Amygdala (tissue), 56 donors: ENCODE data around the gene KIRREL3.
A peak's percentile ranks its signal among the peaks of the same experiment; 100 is the strongest.

Experiments
- DNase-seq, 56 donors: peaks; one replicate each; lab custom pipeline; 2025; lab: John Stamatoyannopoulos, UW

Gene KIRREL3

GRCh38 chr11:126839496-126839895 is 161.1 kb downstream of the KIRREL3 start:
- DNase-seq: peak in 16 of 56 donors; percentile 6 to 59 (median 18)

DNA sequence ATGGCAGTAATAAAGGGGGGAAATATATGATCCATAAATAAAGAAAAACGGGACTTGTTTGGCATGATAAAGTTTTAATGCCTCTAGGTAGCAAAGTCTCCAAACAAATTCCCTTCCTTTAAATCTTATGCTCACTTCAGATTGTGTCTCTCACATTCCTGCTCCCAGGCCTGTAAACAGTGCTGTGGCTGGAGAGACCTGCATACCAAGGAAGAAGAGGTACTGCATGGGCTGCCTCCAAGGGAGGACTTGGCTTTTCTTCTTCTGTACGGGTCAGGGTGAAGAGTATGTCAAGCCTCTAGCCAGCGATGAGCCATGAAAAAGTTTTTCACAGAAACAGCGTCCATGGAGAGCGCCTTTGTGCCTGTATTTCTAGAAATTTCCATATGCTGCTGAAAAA is 161.8 kb downstream of the KIRREL3 start:
- no peak for DNase-seq

GRCh38 chr11:126837581-126837980 is 163.0 kb downstream of the KIRREL3 start:
- no peak for DNase-seq

- peak in 20 of 56 donors; percentile 7 to 51 (median 24) for DNase-seq
These were observed 166.0 kb downstream of the KIRREL3 start for GRCh38 chr11:126834573-126834972.

DNA sequence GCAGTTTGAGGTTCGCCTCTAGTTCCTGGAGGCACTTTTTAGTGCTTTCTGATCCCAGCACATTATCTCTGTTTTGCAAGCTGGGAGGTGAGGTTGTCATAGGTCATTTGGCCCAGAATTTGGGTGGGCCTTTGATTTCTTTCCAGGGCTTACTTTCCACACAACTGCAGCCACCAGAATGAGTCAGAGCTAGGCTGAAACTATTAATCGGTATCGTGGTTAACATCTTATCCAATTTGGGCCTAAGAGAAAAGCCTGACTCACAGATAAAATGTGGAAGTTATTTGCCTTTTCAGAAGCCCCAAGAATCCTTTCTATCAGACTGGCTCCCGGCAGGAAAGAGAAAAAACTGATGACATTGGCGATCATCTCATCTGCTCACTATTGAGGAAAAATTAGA is 166.4 kb downstream of the KIRREL3 start:
- no peak for DNase-seq

- no peak for DNase-seq
These were observed 167.5 kb downstream of the KIRREL3 start for GRCh38 chr11:126833065-126833464.

GRCh38 chr11:126832387-126832786 is 168.2 kb downstream of the KIRREL3 start:
- no peak for DNase-seq

- no peak for DNase-seq
These were observed 170.3 kb downstream of the KIRREL3 start for GRCh38 chr11:126830216-126830806.

- DNase-seq: no peak
These were observed 170.9 kb downstream of the KIRREL3 start for GRCh38 chr11:126829716-126830115.

- no peak for DNase-seq
These were observed 176.4 kb downstream of the KIRREL3 start for GRCh38 chr11:126824035-126824607.

- DNase-seq: no peak
These were observed 177.3 kb downstream of the KIRREL3 start for GRCh38 chr11:126823274-126823673.

GRCh38 chr11:126821827-126822226 is 178.7 kb downstream of the KIRREL3 start:
- no peak for DNase-seq

DNA sequence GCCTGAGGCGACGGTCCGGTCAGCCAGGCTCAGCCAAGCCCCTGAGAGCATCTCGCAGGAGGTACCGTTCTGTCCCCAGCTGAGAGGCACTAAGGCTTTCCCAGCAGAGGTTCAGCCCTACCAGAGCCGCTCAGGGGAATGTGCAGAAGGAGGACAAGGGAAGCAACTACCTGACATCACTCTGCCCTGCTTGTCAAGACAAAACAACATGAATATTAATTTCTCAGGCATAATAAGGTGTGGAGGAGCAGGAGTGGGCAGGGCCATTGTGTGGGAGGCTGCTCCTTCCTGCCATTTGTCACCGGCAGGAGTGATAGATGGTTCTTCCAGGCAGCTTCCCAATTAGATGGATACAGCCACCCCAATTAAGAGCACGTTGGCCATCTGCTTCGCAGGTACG is 181.4 kb downstream of the KIRREL3 start:
- no peak for DNase-seq

DNA sequence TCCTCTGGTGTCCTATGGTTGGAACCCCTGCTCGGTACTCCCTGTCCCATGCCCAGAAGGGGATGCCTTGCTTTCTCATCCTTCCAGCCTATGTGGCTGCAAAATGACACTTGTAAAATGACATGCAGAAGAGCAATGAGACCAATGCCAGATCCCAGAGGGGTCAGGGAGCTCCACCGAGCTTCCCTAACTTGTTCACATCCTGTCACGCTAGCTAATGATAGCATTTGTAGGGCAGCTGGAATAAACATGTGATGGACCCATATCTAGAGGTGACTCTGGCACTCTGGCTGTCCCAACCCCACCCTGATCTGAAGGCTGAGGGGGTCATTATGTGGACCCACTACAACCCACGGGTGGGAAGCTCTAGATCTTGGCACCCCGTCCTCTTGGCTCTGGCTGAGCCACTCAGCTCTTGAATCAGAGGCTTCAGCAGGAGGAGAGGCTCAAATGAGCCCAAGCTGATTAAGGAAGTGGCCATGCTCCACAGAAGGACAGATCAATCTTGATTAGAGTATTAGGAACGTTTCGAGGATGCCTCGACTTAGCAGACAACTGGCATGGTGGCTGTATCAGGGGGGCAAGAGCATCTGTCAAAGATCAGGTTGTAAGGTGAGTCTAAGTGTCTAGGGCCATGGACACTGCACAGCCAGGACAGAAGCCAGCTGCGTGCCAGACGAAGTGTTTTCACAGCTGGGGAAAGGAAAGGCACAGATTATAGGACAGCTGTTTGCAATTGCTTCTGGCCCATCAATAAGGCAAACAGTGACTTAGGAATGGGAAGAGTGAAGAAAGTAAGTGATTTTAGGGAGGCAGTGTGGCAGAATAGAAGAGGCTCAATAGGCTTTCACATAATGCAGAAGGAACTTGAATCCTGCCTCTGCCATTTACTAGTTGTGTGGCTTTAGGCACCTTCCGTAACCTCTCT is 182.8 kb downstream of the KIRREL3 start:
- DNase-seq: no peak

- DNase-seq: no peak
These were observed 183.5 kb downstream of the KIRREL3 start for GRCh38 chr11:126817096-126817495.

DNA sequence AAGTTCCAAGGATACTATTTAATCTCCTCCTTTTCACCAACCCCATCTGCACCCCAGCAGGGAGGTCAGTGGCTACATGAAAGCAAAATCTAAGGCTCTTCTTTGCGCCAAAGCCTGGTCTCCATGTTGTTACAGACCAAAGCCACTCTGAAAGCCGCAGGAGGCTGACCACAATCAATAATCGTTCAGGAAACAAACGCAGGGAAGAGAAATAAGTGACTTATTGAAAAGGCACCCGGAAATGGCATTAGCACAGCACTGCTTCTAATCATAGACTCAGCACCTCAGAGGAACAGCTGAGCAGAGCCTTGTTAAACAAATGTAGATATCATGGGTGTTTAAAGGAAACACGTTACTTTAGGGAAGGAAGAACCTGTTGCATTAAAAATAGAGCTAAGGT is 183.9 kb downstream of the KIRREL3 start:
- no peak for DNase-seq

- DNase-seq: no peak
These were observed 185.5 kb downstream of the KIRREL3 start for GRCh38 chr11:126815111-126815510.

GRCh38 chr11:126810776-126811175 is 189.8 kb downstream of the KIRREL3 start:
- DNase-seq: no peak

DNA sequence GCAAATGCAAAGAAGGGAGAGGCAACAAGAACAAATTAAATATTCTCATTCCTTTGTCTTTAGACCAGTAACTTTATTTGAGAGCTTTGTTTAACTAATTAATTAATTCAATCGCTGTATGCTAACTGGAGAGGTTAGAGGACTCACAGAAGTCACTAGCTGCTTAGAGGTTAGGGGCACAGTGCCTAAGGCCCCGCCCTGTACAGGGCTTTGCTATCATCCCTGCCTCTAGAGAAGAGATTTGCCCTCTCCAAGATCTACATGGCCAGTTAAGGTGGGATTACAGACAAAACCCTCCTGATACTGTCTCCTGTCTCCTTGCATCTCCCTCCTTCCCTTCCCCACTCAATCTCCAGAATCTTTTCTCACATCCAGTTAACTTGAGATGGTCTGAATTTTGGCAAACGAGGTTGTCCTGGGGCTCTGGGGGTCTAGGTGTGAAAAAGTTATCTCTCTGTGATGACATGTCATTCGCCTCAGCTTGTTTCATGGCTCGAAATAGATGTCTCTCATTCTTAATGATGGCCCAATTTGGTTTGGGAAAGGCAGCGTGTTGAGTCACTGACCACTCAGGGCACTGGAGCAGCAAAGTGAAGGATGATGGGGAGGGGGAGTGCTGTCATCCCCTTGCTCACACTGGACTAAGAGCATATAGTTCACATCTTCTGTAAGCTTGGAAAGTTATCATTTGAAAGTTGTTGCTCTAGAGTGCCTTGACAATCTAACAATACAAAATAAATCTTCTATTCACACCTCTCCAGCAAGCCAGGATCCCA is 190.9 kb downstream of the KIRREL3 start:
- no peak for DNase-seq

DNA sequence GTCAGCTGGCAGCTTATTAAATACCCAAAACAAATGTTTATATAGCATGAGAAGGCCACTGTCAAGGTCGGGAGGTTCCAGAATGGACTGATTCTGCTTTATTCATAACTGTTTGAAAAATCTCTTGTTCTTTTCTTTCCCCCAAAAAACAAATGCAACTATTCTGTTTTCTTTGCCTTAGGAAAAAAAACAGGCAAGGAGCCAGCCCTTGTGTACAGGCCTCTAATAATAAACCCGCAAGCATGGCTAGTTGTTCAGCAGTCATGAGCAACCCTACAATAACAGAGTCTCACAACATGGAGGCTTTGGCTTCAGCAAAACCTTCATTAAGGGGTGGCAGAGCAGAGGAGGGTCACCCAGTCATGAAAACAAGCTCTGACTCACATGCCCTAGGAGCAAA is 191.7 kb downstream of the KIRREL3 start:
- DNase-seq: peak in 25 of 56 donors; percentile 7 to 73 (median 20)

GRCh38 chr11:126808296-126808695 is 192.3 kb downstream of the KIRREL3 start:
- no peak for DNase-seq
